Putamen (tissue), 1 donor: Measurements from ENCODE around the gene BGN.

Source experiments
- DNase-seq: peaks from one replicate; pipeline ENCODE4 v3.0.0-alpha.2; 2016; ENCODE audit warnings: low spot score

BGN gene

DNA sequence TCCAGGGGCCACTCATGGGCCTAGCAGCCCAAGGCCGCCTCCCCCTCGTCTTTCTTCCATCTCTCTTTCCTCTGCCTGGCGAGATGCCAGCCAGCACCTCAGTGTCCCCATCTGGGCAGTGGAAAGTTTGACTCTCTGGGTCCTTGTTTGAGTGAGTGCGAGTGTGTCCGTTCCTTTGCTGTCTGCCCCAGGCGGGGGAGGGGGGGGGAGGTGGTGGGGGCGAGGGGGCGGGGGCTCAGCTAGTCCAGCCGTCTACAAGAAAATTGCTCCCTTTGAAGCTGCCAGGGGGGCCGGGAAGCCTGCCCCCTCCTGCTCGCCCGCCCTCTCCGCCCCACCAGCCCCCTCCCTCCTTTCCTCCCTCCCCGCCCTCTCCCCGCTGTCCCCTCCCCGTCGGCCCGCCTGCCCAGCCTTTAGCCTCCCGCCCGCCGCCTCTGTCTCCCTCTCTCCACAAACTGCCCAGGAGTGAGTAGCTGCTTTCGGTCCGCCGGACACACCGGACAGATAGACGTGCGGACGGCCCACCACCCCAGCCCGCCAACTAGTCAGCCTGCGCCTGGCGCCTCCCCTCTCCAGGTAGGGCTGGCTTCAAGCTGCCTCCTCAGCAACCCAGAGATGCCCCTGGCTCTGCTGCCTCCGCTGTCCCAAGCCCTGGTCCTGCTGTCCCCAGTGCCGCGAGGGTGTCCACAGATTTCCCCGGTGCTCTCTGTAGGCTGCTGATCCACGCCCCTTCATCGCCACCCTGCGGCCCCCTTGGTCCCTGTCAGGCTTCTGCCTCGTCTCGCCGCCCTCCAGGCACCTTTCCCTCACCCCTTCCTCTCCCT is at the start of gene BGN:
TSS of gene BGN (plus strand) at position 440 of the 821 bp plus-strand sequence. CDS start 9,652 bp downstream, outside the sequence.
- no peak for DNase-seq

DNA sequence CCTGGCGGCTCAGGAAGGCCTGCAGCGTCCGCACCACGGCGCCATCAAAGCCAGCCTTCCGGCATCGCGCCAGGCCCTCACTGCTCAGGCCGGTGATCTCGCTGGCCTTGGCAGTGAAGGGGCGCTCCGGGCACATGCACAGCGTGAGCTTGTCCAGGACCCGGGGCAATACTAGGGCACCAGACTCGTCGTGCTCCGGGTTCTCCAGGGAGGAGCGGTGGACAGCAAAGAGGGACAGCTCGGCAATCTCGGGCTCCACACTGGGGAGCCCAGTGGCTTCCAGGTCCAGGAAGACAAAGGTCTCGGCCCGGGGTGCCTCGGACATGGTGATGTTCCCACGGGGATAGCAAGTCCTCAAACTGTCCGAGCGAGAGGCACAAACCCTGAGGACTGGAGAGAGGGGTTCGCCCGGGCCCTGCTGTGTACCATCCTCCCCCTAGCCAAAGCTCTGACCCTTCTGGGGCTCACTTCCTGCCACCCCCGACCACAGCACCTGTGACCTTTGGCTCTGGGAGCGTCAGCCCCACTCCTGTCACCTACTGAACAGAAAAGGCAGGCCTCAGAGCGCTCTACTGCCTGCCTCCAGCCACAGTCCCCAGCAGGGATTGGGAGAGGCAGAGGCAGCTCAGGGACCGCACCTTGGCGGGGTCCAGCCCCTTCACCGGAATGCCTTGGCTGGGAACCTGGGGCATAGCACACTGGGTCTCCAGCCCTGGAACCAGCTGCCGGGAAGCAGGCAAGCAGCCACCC is 49.5 kb upstream of the BGN start:
- no peak for DNase-seq

DNA sequence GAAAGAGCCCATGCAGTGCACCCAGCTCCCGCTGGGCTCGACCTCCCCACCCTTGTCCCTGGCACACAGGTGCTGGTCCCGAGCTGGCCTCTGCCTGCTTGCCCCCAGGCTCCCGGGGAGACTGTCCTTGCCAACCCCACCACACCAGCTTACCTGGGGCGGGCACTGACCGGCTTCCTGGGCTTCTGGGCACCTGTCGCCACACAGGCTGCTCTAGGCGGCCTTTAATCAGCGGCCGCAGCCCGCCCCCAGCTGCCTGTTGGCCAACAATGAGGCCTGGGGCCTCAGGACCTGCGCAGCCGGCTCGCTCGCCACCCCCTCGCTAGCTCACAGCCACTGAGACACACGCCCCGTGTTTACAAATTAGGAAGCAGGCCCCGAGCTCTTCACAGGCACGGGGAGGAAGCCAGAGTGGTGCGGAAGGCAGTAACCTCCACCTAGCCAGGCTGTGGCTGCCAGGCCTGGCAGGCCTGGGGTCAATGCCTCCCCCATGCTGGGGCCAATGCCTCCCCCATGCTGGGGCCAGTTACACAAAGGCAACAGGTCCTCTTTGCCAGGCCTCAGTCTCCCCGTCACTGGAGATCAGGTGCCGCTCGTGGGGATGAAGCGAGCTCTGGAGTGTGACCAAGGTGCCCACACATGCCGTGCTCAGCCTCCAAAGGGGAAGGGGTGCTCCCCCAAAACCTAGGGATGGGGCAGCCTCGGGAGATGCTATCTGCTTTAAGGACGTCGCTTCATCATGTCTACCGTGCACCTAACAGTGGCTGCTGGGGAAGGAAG is 48.7 kb upstream of the BGN start, which contains the start of gene TREX2:
TSS of gene TREX2 (minus strand) at position 201 of the 780 bp plus-strand sequence. CDS start 626 bp downstream, outside the sequence.
- no peak for DNase-seq

DNA sequence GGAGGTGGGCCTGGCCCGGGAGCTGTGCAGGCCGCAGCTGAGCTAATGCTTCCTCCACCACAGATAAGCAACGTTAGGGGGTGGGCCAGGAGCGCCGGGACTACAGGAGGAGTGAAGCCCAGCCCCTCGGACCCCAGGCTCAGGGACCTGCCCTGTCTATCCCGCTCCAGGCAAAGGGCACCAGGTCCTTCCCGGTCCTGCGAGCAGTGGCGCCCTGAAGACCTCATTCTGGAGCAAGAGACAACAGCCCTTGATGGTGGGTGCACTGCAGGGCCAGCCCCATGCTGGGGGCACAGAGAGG is 48.2 kb upstream of the BGN start:
- DNase-seq: no peak

DNA sequence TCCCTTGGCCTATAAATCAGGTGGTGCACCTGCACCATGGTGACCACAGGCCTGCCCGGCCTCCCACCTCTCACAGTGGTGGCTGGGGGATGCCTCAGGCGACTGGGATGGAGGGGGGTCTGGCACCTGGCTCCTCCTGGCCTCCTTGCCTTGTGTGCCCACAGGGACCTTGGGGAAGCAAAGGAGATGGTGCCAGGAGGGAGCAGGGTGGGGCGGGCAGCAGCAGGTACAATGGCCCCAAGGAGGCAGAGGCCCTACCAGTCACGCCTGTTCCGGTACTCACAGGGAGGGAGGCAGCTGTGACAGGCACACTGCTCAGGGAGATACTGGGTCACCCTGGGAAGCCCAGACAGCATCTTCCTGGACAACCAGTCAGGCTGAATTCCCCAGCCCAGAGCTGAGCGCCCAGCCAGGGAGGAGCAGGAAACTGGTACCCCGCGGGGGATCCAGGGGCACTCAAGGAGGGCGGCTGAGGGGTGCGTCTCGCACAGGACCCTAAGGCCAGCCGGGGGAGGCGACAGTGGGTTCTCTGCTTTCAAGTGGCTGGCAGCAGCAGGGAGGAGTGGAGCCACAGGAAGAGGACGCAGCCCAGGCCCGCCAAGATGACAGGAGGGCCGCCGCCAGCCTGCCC is 47.7 kb upstream of the BGN start:
- DNase-seq: no peak

DNA sequence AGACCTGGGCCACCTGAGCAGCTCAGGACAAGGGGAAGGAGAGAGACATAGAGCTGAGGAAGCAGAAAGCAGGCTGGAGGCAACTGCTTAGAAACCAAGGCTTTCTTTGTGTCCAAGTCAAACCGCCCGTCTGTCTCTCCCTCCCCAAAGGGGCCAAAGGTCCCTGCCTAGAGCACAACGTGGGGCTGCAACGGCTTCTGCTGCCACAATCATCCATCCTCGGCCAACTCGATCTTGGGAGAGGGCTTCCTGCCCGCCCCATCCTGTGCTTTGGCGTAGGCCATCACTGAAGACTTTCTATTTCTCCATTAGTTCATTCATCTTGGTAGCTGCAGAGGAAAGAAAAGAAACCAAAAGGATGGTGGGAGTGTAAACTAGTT is 47.2 kb upstream of the BGN start:
- DNase-seq: no peak

DNA sequence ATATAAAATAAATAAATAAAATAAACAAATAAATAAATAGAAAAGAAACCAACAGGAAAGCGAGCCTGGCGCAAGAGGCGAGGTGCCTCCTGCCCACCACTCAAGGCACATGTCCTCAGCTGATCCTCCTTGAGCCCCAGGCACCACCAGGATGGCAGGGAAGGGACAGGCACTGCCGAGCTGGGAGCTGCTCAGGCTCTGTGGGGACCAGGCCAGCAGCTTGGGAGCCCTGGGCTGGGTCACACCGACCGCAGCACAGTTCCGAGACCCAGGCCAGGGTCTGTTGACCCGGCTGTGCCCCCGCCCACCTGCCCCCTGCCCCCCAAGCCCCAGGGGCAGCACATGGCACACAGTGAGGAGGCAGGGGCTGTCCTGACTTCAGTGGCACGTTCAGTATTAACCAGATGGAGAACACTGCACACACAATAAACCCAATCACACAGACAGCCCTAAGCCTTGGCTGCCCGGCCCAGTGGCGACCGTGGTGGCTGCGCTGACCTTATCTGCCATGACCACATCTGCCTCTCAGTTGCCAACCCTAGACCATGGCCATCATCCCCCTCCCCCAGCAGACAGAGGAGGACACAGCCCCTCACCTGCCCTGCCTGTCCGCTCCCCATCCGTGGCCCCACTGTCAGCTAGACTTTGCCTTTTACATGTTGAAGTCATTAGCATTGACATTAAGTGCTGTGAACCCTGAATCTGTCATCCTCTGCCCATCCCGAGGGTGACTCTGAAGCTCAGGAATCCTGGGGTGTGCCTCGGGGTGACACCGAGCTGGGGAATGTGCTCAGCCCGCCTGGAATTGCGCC is 46.0 kb upstream of the BGN start:
- no peak for DNase-seq

DNA sequence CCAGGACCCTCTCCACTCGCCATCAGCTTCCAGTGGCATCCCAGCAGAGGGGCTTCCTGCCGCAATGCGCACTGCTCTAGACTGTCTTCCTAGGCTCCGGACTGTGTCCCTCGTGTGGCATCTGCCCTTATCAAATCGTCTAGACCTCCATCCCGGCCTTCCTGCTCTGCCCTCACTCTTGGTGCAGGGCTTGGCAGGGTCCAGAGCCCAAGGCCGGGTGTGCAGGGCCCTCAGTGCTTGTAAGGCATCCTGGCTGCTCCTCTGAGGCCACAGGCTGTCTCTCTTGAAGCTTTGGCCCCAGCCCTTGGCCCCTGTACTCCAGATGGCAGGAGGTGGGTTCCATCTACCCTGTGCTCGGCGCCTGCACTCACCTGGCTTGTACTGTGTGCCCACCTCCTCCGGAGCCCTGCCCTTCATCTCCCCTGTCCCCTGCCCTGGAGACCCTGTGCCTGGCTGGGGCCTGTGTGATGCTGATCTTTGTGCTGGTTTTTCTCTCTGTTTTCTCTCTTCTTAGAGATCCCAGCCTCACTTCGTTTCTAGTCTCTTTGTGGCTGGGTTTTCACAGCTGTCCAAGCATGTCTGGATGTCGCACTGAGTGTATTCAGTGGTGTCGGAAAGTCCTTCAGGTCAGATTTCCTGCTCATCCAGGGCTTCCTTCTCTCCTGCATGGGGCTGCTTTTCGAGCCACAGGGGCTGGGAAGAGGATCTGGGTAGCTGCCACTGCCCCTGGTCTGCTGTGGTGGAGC is 45.2 kb upstream of the BGN start:
- no peak for DNase-seq

DNA sequence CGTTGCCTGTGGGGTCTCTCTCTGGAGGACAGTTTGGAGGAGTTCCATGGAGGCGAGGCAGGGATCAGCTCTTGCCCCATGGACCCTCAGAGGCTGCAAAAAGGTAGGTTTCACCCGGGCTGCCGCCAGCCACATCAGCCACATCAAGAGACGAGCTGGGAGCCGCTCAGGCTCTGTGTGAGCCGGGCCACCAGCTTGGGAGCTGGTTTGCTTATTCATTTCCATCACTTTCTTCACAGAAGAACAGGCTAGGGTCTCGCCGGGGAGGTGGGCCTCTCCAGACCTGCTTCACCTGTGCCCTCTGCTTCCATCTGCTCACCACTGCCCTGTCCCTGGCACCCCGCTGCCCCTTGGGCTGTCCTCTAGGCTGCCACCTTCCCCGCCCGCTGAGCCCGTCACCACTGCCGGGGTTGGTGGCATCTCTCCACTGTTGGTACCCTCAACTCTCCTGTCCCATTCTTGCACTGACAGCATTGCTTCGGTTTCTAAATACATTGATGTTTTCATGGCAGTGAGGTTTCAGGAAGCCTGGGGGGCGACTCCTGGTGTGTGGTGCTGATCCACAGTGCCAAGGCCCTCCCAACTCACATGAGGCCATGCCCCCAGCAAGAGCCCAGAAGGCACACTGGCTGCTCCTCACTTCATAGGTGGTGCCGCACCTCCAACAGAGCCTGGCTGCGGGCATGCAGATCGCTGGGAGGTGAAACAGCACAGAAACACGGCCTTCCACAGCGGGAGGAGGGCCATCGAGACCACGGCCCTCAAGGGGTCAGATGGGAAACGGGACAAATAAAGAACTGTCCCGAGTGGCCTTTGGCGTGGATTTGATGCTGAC is 44.4 kb upstream of the BGN start:
- DNase-seq: no peak

DNA sequence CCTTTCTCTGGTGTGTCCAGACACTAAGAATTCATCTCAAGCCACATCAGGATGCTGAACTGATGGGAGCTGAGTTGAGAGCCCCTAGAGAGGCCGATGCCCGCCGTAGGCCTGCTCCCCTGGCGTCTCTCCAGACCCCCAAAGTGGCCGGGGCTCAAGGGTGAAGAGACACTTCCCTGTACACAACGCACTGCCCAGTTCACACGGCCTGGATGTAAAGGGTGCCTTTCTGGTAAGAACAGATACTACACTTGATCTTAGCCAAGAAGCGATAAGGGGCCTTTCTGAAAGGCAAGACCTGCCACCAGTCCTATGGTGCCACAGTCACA is 43.9 kb upstream of the BGN start:
- DNase-seq: no peak

DNA sequence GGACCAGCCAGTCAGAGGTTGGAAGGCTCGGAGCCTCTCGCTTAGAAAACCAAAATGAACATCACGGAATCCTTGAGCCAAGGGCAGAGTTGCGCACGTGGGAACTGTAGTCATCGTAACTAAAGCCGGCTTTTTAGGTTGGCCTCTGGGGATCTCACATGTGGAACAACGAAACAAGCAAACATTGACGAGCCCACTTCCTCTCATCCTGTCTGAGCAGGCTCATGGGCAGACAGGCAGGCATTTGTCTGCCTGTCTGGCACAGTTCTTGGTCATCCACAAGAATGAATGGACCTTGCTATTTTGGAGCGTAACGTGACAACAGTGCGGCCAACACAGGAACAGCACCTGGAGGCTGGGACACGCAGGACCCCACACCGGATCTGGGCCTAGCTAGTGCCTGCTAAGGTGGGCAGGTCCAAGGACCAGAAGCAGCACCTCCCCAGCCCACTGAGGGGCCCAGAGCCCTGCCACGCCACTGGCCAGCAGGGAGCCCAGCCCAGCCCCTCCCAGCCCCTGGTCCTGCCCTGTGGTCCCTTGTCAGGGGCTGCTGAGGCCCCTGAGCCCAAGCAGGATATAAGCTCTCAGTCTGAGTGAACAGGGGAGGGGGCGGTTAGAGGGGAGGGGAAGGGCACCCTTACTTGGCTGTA is 39.8 kb upstream of the BGN start:
- DNase-seq: no peak

DNA sequence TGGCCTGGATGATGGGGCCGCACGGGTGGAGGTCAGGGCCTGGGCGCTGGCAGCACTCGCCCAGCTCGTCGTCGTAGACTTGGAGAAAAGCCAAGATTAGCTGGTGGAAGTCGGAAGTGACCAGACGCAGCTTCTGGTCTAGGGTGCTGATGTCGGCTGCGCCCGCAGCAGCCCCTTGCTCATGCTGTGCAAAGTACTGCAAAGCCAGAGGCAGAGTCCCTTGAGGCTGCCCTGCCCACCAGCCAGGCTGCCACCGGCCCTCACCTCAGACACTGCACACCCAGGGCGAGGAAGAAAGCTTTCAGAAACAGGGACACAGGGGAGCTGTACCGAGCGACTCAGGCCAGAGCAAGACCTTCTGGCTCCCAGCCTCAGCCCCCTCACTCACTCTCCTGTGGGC is 39.2 kb upstream of the BGN start:
- DNase-seq: no peak

DNA sequence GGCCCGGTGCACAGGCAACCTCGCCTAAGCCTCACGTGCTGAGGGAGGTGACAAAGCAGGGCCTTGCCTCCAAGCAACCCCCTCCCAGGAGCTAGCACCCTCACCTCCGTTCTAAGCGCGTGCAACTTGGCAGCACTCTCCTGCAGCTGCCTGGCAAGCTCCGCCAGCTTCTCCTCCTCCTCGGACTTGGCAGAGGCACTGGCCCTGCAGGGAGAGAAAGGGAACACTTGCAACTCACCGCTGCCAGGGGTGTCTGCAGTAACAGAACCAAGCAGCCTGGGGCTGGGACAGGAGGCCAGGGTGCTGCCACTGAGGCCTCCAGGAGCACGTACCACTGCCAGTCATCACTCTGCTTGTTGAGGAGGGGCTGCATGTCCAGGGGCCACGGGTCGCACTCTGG is 38.6 kb upstream of the BGN start:
- no peak for DNase-seq

DNA sequence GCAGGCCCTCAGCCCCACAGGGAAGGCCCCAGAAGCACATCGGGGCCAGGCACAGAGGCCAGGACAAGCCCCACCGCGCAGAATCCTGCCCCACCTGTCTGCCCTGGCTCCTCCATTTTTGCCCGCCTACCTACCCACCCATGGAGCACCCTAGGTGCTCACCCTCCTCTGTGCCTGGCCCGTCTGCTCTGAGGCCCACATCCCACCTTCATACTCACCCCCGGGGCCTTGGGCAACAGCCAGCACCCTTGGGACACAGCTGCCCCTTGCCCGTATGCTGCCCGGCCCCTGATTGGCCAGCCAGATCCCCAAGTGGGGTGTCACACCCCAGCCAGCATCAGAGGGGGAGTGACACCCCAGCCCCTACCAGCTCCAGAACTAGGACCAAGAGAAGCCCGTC is 38.1 kb upstream of the BGN start:
- no peak for DNase-seq

DNA sequence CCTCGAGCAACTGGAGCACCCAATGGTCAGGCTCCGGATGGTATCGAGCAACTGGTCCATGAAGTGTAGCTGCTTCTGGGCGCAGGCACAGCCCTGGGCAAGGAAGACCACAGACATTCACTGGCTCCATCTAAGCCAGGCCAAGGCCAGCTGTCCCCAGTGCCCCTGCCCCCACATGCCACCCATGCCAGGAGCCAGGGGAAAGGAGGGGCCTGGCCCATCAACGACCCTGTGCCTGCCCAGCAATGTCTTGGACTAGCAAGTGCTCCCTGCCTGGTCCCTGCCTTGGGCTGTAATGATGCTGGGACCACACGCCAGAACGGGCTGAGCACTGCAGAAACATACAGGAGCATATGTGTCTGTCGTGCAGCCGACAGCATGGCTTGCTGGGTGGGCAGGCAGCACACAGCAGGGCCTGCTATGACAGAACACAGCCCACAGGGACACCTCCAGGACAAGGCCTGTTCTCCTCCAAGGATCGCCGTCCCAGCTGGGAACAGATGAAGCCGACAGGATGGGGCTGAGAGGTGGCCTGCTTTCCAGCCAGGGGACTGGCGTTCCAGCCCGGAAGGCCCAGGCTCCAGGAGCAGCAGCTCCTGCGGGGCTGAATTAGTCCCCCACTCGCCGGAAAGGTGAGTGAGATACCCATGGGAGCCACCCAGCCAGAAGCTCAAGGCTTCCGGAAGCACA is 37.5 kb upstream of the BGN start:
- no peak for DNase-seq

DNA sequence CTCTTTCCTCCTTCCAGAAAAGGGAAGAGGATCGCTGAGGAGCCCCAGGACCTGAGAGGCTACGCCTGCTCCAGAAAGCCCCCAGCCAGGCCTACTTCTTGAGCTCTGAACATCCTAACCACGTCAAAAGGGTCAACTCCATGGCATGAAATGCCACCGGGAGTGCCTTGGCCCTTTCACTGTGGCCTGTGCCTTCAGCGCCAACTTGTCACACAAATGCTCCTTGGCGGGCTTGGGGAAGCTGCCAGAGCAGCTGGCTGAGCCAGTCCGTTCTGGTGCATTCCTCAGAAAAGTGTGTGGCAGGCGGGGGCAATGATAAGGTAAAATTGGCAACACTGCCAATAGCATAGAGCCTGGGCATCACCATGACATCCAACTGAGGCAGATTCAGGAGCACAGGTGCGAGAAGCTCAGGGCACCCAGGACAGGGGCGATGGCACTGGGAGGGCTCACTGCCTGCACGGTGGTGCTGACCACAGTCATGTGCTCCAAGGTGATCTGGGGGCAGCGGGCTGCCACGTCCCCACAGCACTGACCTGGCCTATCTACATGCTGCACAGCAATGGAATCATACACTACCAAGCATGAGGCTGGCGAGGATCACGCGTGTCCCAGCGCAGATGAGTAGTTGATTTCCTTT is 36.8 kb upstream of the BGN start:
- no peak for DNase-seq

DNA sequence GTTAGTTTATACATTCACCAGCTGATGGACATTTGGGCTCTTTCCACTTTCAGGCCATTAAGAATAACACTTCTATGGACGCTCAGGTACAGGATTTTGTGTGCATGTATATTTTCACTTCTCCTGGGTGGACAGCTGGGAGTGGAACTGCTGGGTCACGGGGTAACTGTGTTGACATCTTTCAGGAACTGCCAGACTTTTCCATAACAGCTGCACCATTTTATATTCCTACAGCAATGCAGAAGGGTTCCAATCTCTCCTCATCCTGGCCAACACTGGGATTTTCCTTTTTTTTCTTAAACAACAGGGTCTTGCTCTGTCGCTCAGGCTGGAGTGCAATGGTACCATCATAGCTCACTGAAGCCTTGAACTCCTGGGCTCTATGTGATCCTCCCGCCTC is 36.3 kb upstream of the BGN start:
- DNase-seq: no peak

DNA sequence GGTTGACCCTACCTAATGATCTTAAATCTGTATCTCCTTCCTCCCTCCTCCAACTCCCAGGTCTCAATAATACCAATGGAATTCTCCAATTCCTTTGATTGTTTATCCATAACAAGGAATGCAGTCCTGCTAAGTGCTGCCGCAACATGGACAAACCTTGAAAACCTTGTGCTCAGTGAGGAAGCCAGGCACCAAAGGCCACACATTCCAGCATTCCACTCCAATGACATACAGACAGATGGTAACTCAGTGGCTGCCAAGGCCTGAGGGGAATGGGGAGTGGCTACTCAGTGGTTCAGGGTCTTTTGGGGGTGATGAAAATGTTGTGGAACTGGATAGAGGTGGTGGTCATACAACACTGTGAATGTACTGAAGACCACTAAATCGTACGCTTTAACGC is 34.8 kb upstream of the BGN start:
- DNase-seq: no peak
